SK-N-SH treated with all-trans-retinoic acid at 6 μM for 48 hours (cell line): ENCODE measurements around the gene S100A8.
"Not testable (repeated sequence)": the region's sequence is repeated elsewhere in the genome, so short reads cannot be mapped to it uniquely, and the experiment has no call there.

Source experiments
- ATAC-seq: fragments of 200-7000 bp; cut with Tn5 transposase; 3 replicates; pipeline ENCODE4 v1.9.1; 2020; ENCODE audit warnings: mild to moderate bottlenecking, moderate library complexity
- ARNTL ChIP-seq: fragments of 450-650 bp; formaldehyde crosslinking; IDR thresholded peaks from 2 replicates; pipeline ENCODE4 v1.5.0; 2020; ENCODE audit warnings: low read depth, mild to moderate bottlenecking, moderate library complexity, borderline replicate concordance
- GLIS3 ChIP-seq: fragments of 250-450 bp; sonication (Bioruptor Pico); IDR thresholded peaks from 2 replicates; pipeline ENCODE4 v1.5.0; 2020; ENCODE audit warnings: mild to moderate bottlenecking, moderate library complexity
- ISL1 ChIP-seq: fragments of 250-450 bp; sonication (Bioruptor Pico); IDR thresholded peaks from 2 replicates; pipeline ENCODE4 v2.1.2; 2022; ENCODE audit warnings: mild to moderate bottlenecking, moderate library complexity
- OSR1 ChIP-seq: fragments of 250-450 bp; sonication (Bioruptor Pico); IDR thresholded peaks from 2 replicates; pipeline ENCODE4 v1.8.0; 2022; ENCODE audit warnings: moderate library complexity, mild to moderate bottlenecking, inconsistent platforms
- PATZ1 ChIP-seq: fragments of 250-450 bp; sonication (Bioruptor Pico); IDR thresholded peaks from 2 replicates; pipeline ENCODE4 v1.8.0; 2020; ENCODE audit warnings: mild to moderate bottlenecking, moderate library complexity, borderline replicate concordance
- POU6F1 ChIP-seq: fragments of 250-450 bp; sonication (Bioruptor Pico); IDR thresholded peaks from 2 replicates; pipeline ENCODE4 v1.8.0; 2021; ENCODE audit warnings: low read depth, mild to moderate bottlenecking, moderate library complexity, borderline replicate concordance
- PPARA ChIP-seq: fragments of 250-450 bp; sonication (Bioruptor Pico); IDR thresholded peaks from 2 replicates; pipeline ENCODE4 v1.5.0; 2020; ENCODE audit warnings: mild to moderate bottlenecking, borderline replicate concordance
- RARB ChIP-seq: fragments of 250-450 bp; sonication (Bioruptor Pico); IDR thresholded peaks from 2 replicates; pipeline ENCODE4 v1.8.0; 2021; ENCODE audit warnings: mild to moderate bottlenecking, moderate library complexity
- SNAI2 ChIP-seq: fragments of 250-450 bp; sonication (Bioruptor Pico); IDR thresholded peaks from 2 replicates; pipeline ENCODE4 v1.5.0; 2020; ENCODE audit warnings: mild to moderate bottlenecking, moderate library complexity
- TCF4 ChIP-seq: fragments of 250-450 bp; sonication (Bioruptor Pico); IDR thresholded peaks from 2 replicates; pipeline ENCODE4 v1.8.0; 2021; ENCODE audit warnings: mild to moderate bottlenecking, moderate library complexity, borderline replicate concordance
- TOX ChIP-seq: fragments of 250-450 bp; sonication (Bioruptor Pico); IDR thresholded peaks from 2 replicates; pipeline ENCODE4 v1.8.0; 2021; ENCODE audit warnings: mild to moderate bottlenecking, moderate library complexity, borderline replicate concordance
- TSHZ2 ChIP-seq: fragments of 250-450 bp; sonication (Bioruptor Pico); IDR thresholded peaks from 2 replicates; pipeline ENCODE4 v1.5.0; 2020; ENCODE audit warnings: mild to moderate bottlenecking, moderate library complexity
- ZFP3 ChIP-seq: fragments of 250-450 bp; sonication (Bioruptor Pico); IDR thresholded peaks from 2 replicates; pipeline ENCODE4 v1.5.0; 2020; ENCODE audit warnings: mild to moderate bottlenecking, moderate library complexity
- ZFP30 ChIP-seq: fragments of 450-650 bp; formaldehyde crosslinking; IDR thresholded peaks from 2 replicates; pipeline ENCODE4 v1.5.0; 2022; ENCODE audit warnings: mild to moderate bottlenecking, moderate library complexity
- ZNF565 ChIP-seq: fragments of 450-650 bp; formaldehyde crosslinking; conservative IDR thresholded peaks from 2 replicates; pipeline ENCODE4 v1.5.0; 2020; ENCODE audit warnings: low read depth, mild to moderate bottlenecking, moderate library complexity
- ZNF70 ChIP-seq: fragments of 450-650 bp; formaldehyde crosslinking; IDR thresholded peaks from 2 replicates; pipeline ENCODE4 v1.5.0; 2020; ENCODE audit warnings: mild to moderate bottlenecking, moderate library complexity
- ZNF8 ChIP-seq: fragments of 450-650 bp; formaldehyde crosslinking; IDR thresholded peaks from 2 replicates; pipeline ENCODE4 v1.5.0; 2020; ENCODE audit warnings: mild to moderate bottlenecking, moderate library complexity
- TF ChIP-seq, protein P1 (sequence below): fragments of 250-450 bp; sonication (Bioruptor Pico); IDR thresholded peaks from 2 replicates; pipeline ENCODE4 v1.5.1; 2021; ENCODE audit warnings: mild to moderate bottlenecking, moderate library complexity

The S100A8 gene

DNA sequence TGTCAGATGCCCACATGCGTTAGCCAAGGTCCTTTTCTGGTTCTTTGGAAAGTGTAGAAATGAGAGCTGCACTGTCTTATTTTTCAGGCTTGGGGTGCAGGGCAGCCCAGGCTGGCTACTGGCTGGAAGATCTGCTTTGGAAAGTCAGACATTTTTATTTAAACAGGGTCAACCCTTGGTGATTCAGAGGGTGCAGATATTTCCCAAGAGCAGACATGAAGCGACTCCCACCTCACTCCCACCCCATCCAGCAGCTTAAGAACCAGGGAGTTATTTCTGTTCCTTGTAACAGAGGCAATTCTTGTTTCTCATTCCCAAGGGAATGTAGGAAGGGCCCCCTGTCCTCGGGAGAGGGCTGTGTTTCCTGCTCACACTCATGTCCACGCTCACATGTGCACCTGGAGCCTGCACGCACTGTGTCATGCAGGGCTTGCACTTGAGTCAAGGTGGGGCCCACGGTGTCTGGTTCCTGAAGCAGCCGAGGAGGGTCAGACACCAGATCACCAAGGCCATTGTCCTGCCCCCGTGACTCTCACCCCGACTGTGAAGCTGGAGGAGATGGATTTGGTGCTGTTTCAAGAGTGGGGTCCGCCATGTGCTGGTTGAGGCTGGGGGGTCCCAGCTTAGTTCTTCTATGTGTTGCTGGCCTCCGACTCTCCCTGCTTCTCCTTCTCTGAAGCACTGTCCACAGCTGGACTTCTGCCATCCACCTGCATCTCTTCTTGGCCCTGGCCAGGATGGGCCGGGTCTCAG is 26.4 kb upstream of the S100A8 start:
- ATAC-seq, result no peak
- no peak for TF ChIP-seq POU6F1
- no peak for TF ChIP-seq ZNF8
- TF ChIP-seq, all 23 proteins: peak for 0

- TF ChIP-seq ISL1, result no peak
- TF ChIP-seq GLIS3 (CRISPR knock-in tag), result no peak
- no peak for TF ChIP-seq TOX
- no peak for TF ChIP-seq ZNF70 (CRISPR knock-in tag)
- TF ChIP-seq RARB (CRISPR knock-in tag), result no peak
- TF ChIP-seq ZFP30 (CRISPR knock-in tag), result no peak
- no peak for TF ChIP-seq ZNF565 (CRISPR knock-in tag)
- no peak for TF ChIP-seq ARNTL (CRISPR knock-in tag)
- no peak for TF ChIP-seq OSR1 (CRISPR knock-in tag)
- no peak for TF ChIP-seq TCF4
- no peak for TF ChIP-seq ZFP3 (CRISPR knock-in tag)
- no peak for TF ChIP-seq POU6F1
- TF ChIP-seq, protein P1, sequence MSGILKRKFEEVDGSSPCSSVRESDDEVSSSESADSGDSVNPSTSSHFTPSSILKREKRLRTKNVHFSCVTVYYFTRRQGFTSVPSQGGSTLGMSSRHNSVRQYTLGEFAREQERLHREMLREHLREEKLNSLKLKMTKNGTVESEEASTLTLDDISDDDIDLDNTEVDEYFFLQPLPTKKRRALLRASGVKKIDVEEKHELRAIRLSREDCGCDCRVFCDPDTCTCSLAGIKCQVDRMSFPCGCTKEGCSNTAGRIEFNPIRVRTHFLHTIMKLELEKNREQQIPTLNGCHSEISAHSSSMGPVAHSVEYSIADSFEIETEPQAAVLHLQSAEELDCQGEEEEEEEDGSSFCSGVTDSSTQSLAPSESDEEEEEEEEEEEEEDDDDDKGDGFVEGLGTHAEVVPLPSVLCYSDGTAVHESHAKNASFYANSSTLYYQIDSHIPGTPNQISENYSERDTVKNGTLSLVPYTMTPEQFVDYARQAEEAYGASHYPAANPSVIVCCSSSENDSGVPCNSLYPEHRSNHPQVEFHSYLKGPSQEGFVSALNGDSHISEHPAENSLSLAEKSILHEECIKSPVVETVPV, result no peak
- no peak for TF ChIP-seq PATZ1
- no peak for TF ChIP-seq PPARA (CRISPR knock-in tag)
- TF ChIP-seq SNAI2, result no peak
- no peak for TF ChIP-seq TSHZ2
- ATAC-seq, result no peak
These were observed 25.1 kb upstream of the S100A8 start, which contains the start of gene S100A7A for GRCh38 chr1:153415850-153416570. S100A7A (plus strand) TSS chr1:153416520; CDS start chr1:153418083, 1,563 bp downstream.

DNA sequence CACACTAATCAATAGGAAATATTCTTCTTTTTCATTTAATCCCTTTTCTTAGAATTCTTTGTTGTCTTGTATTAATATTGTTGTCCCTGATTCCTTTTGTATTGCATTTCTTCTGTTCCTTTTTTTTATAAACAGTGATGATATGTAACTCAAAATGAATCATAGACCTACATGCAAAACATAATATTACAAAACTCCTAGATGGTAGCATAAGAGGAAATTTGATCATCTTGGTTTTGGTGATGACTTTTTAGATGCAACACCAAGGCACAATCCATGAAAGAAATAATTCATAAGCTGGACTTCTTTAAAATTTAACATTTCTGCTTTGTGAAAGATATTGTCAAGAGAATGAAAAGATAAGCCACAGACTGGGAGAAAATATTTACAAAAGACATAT is 23.1 kb upstream of the S100A8 start:
- not testable (repeated sequence) for ATAC-seq

DNA sequence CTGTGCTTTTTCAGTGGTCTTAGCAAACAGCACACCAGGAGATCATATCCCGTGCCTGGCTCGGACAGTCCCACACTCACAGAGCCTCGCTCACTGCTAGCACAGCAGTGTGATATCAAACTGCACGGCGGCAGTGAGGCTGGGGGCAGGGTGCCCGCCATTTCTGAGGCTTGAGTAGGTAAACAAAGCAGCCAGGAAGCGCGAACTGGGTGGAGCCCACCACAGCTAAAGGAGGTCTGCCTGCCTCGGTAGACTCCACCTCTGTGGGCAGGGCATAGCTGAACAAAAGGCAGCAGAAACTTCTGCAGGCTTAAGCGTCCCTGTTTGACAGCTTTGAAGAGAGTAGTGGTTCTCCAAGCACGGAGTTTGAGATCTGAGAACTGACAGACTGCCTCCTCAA is 16.4 kb upstream of the S100A8 start:
- ATAC-seq, result not testable (repeated sequence)

DNA sequence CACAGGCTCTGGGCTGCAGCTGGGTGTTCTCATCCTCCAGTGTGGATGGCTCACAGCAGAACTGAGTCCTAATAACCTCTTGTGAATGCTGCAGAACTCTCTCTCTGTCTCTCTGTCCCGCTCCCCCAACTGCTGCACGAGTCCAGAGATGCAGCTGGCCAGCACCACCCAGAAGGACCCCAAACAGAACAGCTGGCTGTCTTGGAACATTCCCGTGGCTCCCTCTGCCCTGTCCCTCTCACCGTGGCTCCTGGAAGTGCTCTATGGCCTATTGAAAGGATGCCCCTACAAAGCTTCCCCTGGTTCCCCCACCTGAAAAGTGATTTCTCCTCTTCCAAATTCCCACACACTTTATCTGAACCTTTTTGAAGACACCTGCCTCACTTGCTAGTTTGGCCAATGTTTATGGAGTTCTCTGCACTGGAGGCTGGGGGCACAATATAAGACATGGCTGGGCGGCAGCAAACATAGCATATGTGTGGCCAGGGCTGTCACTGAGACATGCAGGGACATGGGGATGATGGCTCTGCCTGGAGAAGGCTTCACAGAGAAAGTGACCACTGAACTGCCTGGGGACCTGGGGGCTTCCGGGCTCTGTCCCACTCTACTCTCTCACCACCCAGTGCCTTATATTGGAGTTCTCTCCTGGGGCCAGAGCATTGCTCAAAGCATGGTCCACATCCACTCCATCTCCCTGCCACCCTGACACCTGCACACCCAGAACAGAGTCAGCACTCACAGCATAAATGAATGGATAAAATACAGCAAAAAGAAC is 15.1 kb upstream of the S100A8 start:
- ATAC-seq, result not testable (repeated sequence)
